HG03378 (cell line): Measurements from ENCODE around the gene PRDM2.
"Not testable (repeated sequence)": the region's sequence is repeated elsewhere in the genome, so short reads cannot be mapped to it uniquely, and the experiment has no call there.

Source experiments
- ATAC-seq: cut with Tn5 transposase; IDR thresholded peaks from one replicate; pipeline ENCODE4 v1.9.1; 2021; ENCODE audit warnings: mild to moderate bottlenecking, moderate library complexity; ENCODE audit not compliant: unreplicated experiment

Gene PRDM2

DNA sequence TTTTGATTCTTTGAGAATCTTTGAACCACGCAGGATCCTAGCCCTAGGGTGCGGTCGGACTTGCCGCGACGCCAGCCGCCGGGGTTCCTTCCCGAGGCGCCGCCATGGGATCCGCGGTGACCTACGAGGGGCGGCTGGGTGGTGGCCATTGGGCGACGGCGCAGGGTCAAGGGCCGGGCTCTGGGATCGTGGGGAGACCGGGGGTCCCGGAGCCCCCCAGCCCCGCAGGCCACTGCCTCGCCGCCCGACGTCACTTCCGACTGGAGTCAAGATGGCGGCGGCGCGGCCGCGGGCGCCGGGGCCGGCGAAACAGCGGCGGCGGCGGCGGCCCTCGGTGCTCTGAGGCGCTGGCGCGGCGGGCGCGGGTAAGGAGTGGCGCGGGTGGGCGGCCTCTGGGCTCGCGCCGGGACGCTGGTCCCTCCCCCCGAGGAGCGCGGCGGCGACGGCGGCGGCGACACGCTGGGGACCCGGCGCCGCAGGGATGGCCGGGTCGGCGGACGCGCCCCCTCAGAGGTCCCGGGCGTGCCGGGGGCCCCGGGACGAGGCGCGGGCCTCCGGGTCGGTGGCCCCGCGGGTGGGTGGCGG lies at the start of gene PRDM2:
PRDM2 (plus strand) TSS at position 253 of the 585 bp plus-strand sequence. CDS start 15,418 bp downstream, outside the sequence.
- no peak for ATAC-seq

GRCh38 chr1:13651279-13651678 lies 48.7 kb upstream of the PRDM2 start:
- ATAC-seq: no peak

GRCh38 chr1:13652238-13652637 lies 47.8 kb upstream of the PRDM2 start:
- ATAC-seq: no peak

- no peak for ATAC-seq
Measured at GRCh38 chr1:13661539-13661938, 38.4 kb upstream of the PRDM2 start.

GRCh38 chr1:13662493-13662892 lies 37.5 kb upstream of the PRDM2 start:
- no peak for ATAC-seq

GRCh38 chr1:13663969-13664368 lies 36.0 kb upstream of the PRDM2 start:
- no peak for ATAC-seq

GRCh38 chr1:13664451-13664850 lies 35.5 kb upstream of the PRDM2 start:
- ATAC-seq: no peak

- ATAC-seq: no peak
Measured at GRCh38 chr1:13666317-13666716, 33.7 kb upstream of the PRDM2 start.

- ATAC-seq: peak; percentile 56
Measured at GRCh38 chr1:13667691-13668090, 32.3 kb upstream of the PRDM2 start.

DNA sequence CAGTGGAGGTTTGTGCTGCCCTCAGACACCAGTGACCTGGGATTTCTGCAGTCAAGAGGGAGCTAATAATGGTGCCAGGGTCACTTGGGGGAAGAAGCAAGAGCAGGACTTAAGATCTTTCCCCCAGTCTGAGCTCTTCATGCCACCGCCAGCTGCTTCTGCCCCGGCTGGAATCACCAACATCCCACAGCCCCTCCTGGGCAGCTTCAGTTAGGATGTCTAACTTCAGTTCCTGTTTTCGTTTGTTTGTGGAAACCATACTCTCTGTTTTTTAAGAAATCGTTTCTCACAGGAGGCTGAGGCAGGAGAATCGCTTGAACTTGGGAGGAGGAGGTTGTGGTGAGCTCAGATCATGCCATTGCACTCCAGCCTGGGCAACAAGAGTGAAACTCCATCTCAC lies 25.6 kb upstream of the PRDM2 start:
- ATAC-seq: no peak

DNA sequence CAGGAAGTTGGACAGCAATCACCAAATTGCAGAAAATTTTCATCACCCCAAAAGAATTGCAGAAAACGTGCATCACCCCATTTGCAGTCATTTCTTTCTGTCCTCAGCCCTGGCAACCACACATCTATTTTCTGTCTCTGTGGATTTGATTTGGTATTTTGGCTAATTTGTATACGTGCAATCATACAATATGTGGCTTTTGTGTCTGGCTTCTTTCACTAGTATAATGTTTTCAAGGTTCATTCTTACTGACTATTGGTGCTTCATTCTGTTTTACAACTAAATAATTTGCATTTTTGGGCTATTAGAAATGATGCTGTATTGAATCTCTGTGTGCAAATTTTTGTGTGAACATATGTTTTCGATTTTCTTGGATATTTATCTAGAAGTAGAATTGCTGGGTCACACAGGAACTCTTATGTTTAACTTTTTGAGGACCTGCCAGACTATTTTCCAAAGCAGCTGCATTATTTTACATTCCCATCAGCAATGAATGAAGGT lies 24.8 kb upstream of the PRDM2 start:
- ATAC-seq: no peak

GRCh38 chr1:13677896-13678295 lies 22.1 kb upstream of the PRDM2 start:
- ATAC-seq: no peak

GRCh38 chr1:13679651-13680050 lies 20.3 kb upstream of the PRDM2 start:
- no peak for ATAC-seq

GRCh38 chr1:13680609-13681008 lies 19.4 kb upstream of the PRDM2 start:
- not testable (repeated sequence) for ATAC-seq

- no peak for ATAC-seq
Measured at GRCh38 chr1:13681921-13682320, 18.1 kb upstream of the PRDM2 start.

DNA sequence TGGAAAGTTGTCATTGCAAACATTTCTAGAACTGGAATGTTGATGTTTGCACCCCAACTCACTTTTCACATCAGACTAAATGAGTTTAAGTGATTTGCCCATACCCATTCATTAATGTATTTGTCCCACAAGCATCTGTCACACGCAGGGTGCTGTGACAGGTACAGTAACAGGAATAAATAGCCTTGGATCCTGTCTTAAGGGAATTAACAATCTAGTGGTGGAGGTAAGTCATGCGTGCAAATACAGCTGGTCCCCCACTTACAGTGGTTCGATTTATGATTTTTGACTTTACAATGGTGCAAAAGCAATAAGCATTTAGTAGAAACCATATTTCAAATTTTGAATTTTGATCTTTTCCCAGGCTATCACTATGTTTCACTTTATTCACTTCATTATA lies 17.5 kb upstream of the PRDM2 start:
- ATAC-seq: no peak

DNA sequence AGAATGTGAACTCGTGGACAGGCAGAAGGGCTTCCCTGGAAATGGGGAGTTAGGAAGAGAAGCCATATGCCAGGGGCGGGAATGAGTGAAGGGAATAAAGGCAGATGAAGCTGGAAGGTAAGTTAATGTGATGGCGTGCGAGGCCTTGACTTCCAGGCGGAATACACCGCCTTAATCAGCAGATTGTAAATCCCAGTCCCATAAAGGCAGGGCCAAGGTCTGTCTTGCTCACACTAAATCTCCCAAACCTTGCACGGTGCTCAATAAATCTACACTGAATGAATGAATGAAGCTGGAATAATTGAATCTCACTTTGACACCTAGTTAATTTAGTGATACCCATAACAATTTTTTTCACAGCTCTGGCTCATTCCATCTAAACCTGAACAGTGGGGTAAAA lies 16.8 kb upstream of the PRDM2 start:
- ATAC-seq: no peak

GRCh38 chr1:13687151-13687715 lies 12.8 kb upstream of the PRDM2 start:
- ATAC-seq: no peak

- not testable (repeated sequence) for ATAC-seq
Measured at GRCh38 chr1:13693094-13693493, 6.9 kb upstream of the PRDM2 start.

- ATAC-seq: no peak
Measured at GRCh38 chr1:13694886-13695684, 4.9 kb upstream of the PRDM2 start.

DNA sequence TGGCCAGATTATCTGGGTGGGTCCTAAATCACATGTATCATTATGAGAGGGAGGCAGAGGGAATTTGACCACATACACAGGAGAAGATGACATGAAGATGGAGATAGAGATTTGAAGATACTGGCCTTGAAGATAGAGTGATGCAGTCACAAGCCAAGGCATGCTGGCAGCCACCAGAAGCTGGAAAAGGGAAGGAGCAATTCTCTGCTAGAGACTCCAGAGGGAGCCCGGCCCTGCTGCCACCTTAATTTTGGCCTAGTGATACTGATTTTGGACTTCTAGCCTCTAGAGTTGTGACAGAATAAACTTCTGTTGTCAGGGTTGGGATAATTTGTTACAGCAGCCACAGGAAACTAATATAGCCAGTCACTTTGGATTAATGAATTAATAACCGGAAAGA lies 2.2 kb upstream of the PRDM2 start:
- ATAC-seq: no peak

DNA sequence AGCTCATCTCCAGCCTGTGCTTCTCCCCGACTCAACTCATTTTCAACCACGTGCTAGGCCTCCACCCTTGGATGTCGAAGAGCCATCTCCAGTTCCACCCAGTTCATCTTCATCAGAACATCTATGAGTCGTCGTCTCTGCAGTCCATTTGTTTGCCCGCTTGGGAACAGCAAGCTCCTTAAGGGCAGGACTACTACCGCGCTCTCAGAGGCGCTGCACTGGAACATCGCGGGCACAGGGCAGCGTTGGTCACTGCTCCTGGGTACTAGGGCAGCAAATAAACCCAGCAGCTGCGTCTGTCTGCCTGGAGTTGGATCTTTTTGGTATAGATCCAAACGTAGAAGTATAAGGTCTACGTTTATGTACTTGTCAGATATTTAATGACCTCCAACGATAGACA lies 478 bp upstream of the PRDM2 start:
- ATAC-seq: no peak
